ENCODE results near the gene DMPK. TPM values are rescaled to one million over a fixed set of nuclear protein-coding genes. Genes with fewer than 3 reads are reported as not detected.

Gene DMPK
- 5.1 and 9.6 TPM in 2 replicates for total RNA-seq

GRCh38 chr19:45782162-45782691 lies at the start of gene DMPK:
Gene DMPK, minus strand, starts transcription at chr19:45782490. Its CDS starts 138 bp downstream, at chr19:45782352.

GRCh38 chr19:45814851-45815480 lies 32.7 kb upstream of the DMPK start, which contains the start of gene RSPH6A:
Gene RSPH6A, minus strand, starts transcription at chr19:45815308. Its CDS starts 132 bp downstream, at chr19:45815176.

GRCh38 chr19:45792470-45793177 lies 10.3 kb upstream of the DMPK start, which contains the start of gene DMWD:
Gene DMWD, minus strand, starts transcription at chr19:45792845. Its CDS starts 89 bp downstream, at chr19:45792756.

GRCh38 chr19:45768984-45769782 lies 13.1 kb downstream of the DMPK start, which contains the start of gene SIX5:
Gene SIX5, minus strand, starts transcription at chr19:45769252. Its CDS starts 408 bp downstream, at chr19:45768844.

GRCh38 chr19:45733160-45733810 lies 49.0 kb downstream of the DMPK start, which contains the start of gene MEIOSIN:
Gene MEIOSIN, plus strand, starts transcription at chr19:45733439. Its CDS starts 1,938 bp downstream, at chr19:45735377.

GRCh38 chr19:45730368-45731288 lies 51.7 kb downstream of the DMPK start, which contains the start of gene FBXO46:
Gene FBXO46, minus strand, starts transcription at chr19:45730896. Its CDS starts 17,401 bp downstream, at chr19:45713495.

Other genes starting within 250 kb of the DMPK start
- 4.8 and 5.1 TPM in 2 replicates for gene OPA3, start 197.7 kb downstream of the DMPK start, total RNA-seq
- gene GPR4, start 180.3 kb downstream of the DMPK start, total RNA-seq = not detected in 2 replicates
- 84.8 and 113 TPM in 2 replicates for gene EML2, start 143.1 kb downstream of the DMPK start, total RNA-seq
- gene GIPR, start 114.3 kb downstream of the DMPK start, total RNA-seq = 0.43 and 0.96 TPM in 2 replicates
- gene SNRPD2, start 90.5 kb downstream of the DMPK start, total RNA-seq = 284 and 297 TPM in 2 replicates
- 10.7 and 16.1 TPM in 2 replicates for gene QPCTL, start 89.8 kb downstream of the DMPK start, total RNA-seq
- gene FBXO46, start 51.6 kb downstream of the DMPK start, total RNA-seq = 6.0 TPM in 2 replicates
- gene MEIOSIN, start 49.1 kb downstream of the DMPK start, total RNA-seq = not detected in 2 replicates
- gene SIX5, start 13.2 kb downstream of the DMPK start, total RNA-seq = 4.8 and 5.8 TPM in 2 replicates
- 27.0 and 33.5 TPM in 2 replicates for gene DMWD, start 10.4 kb upstream of the DMPK start, total RNA-seq
- not detected in 2 replicates for gene RSPH6A, start 32.8 kb upstream of the DMPK start, total RNA-seq
- 23.6 and 24.5 TPM in 2 replicates for gene SYMPK, start 80.7 kb upstream of the DMPK start, total RNA-seq
- 0.24 TPM in 1 of 2 replicates, not detected in the other for gene FOXA3, start 81.8 kb upstream of the DMPK start, total RNA-seq
- 21.7 and 26.9 TPM in 2 replicates for gene IRF2BP1, start 103.7 kb upstream of the DMPK start, total RNA-seq
- gene MYPOP, start 120.1 kb upstream of the DMPK start, total RNA-seq = 1.7 and 2.7 TPM in 2 replicates
- gene NANOS2, start 132.3 kb upstream of the DMPK start, total RNA-seq = not detected in 2 replicates
- gene NOVA2, start 191.4 kb upstream of the DMPK start, total RNA-seq = under 0.01 TPM in 1 of 2 replicates, not detected in the other
- 5.3 and 6.2 TPM in 2 replicates for gene CCDC61, start 213.0 kb upstream of the DMPK start, total RNA-seq
- gene PGLYRP1, start 240.6 kb upstream of the DMPK start, total RNA-seq = not detected in 2 replicates